Esophagus squamous epithelium (tissue), 5 donors: ENCODE results near the gene CMA1. TPM values are rescaled to one million over a fixed set of nuclear protein-coding genes. Genes with fewer than 3 reads are reported as not detected.
"Not testable (repeated sequence)": the region's sequence is repeated elsewhere in the genome, so short reads cannot be mapped to it uniquely, and the experiment has no call there.

Experiments
- DNase-seq: peaks from one replicate; lab custom pipeline; 2025; lab: John Stamatoyannopoulos, UW
- H3K27ac ChIP-seq, 4 donors: fragments of 200-600 bp; sonication (generic); one replicate each; pipeline ENCODE4 v1.5.1; 2016 to 2019; ENCODE audit warnings: mild to moderate bottlenecking in 1 of 4
- H3K27me3 ChIP-seq, 4 donors: fragments of 200-600 bp; sonication (generic); 1 replicate in 3 of 4; 2 replicates in 1 of 4; pipeline versions ENCODE4 v1.5.1 to v1.6.0; 2017 to 2021; ENCODE audit warnings: antibody characterized with exemption in 1 of 4
- H3K36me3 ChIP-seq, 3 donors: fragments of 200-600 bp; sonication (generic); one replicate each; pipeline ENCODE4 v1.5.1; 2016 to 2019
- H3K4me1 ChIP-seq, 3 donors: fragments of 200-600 bp; sonication (generic); one replicate each; pipeline ENCODE4 v1.5.1; 2017 to 2019
- H3K4me3 ChIP-seq, 4 donors: fragments of 200-600 bp; sonication (generic); 1 replicate in 3 of 4; 2 replicates in 1 of 4; pipeline ENCODE4 v1.5.1; 2016 to 2019; ENCODE audit warnings: mild to moderate bottlenecking in 2 of 4, moderate library complexity in 1 of 4
- H3K9me3 ChIP-seq, 3 donors: fragments of 200-600 bp; sonication (generic); one replicate each; pipeline ENCODE4 v1.5.1; 2016 to 2019
- CTCF ChIP-seq, 6 experiments: fragments of 450-650 bp in 4 of 6; fragments of 200-600 bp in 2 of 6; sonication (generic) in 2 of 6; IDR thresholded peaks; one replicate each; pipeline ENCODE4 v1.5.1; 2016 to 2019; ENCODE audit warnings: antibody characterized with exemption in 6 of 6, mild to moderate bottlenecking in 4 of 6, moderate library complexity in 4 of 6
- POLR2A ChIP-seq, 4 donors: fragments of 450-650 bp; IDR thresholded peaks; one replicate each; pipeline ENCODE4 v1.6.1; 2017; ENCODE audit warnings: antibody characterized with exemption in 4 of 4, mild to moderate bottlenecking in 4 of 4, moderate library complexity in 3 of 4
- WGBS, 2 donors: methylation state at CpG; one replicate each; pipeline ENCODE4 v1.1.5; 2018; 5-methylcytosine and 5-hydroxymethylcytosine counted together
- intact Hi-C: fragments of 100-400 bp; cut with DNase I; formaldehyde crosslinking; loops from one replicate; pipeline ENCODE4 v1.15.0; 2022
- total RNA-seq, 4 donors: library from RNA; depleted of rRNA; stranded (reverse); fragments of >200 nt; gene quantifications; one replicate each; pipeline ENCODE4 v1.1.0, GENCODE V29; 2016
- donor health status: DM: yes; HTN: yes; CAD: no.

Gene CMA1
- total RNA-seq, 4 donors from 2014 or later = 0.53 to 2.7 TPM; not detected in 2

GRCh38 chr14:24481622-24482324 is 26.3 kb downstream of the CMA1 start:
- WGBS, 2 donors = 0 to 57% methylated on average over 2 to 5 of the region's 23 CpGs
- Histone ChIP-seq H3K27ac (no peak overlapping the region), H3K36me3 (no peaks in the 10 kb centered on the region), H3K4me1 (no peaks in the 10 kb centered on the region), H3K27me3 (no peaks in the 10 kb centered on the region), H3K4me3 (no peak overlapping the region), H3K9me3 (no peaks in the 10 kb centered on the region)
- DNase-seq = no peak
- intact Hi-C loops = no loop called here
- TF ChIP-seq POLR2A (IDR thresholded peaks at IDR 0.05) = no peak
- peak in 5 of 6 experiments; percentile 28 to 59 (median 35) for TF ChIP-seq CTCF (IDR thresholded peaks at IDR 0.05)

- H3K4me1 ChIP-seq, H3K27ac ChIP-seq, H3K4me3 ChIP-seq, intact Hi-C loops, H3K27me3 ChIP-seq, H3K9me3 ChIP-seq, DNase-seq, H3K36me3 ChIP-seq: not testable (repeated sequence)
- WGBS, 2 donors = 0% methylated on average over 1 of the region's 1 CpG; no CpG with 5 or more reads in 1 of the 2 donors
These were observed 28.1 kb downstream of the CMA1 start for GRCh38 chr14:24479999-24480398.

- intact Hi-C loops = no loop called here
- WGBS, 2 donors = 57 to 81% methylated on average over 4 of the region's 4 CpGs
These were observed 32.8 kb downstream of the CMA1 start for GRCh38 chr14:24475261-24475660.

GRCh38 chr14:24473211-24473610 is 34.9 kb downstream of the CMA1 start:
- Histone ChIP-seq H3K27ac (no peak overlapping the region), H3K36me3 (no peaks in the 10 kb centered on the region), H3K27me3 (no peaks in the 10 kb centered on the region), H3K9me3 (no peaks in the 10 kb centered on the region), H3K4me1 (no peaks in the 10 kb centered on the region), H3K4me3 (no peak overlapping the region)
- TF ChIP-seq POLR2A (IDR thresholded peaks at IDR 0.05) (no peak), CTCF (IDR thresholded peaks at IDR 0.05) (no peak)
- WGBS, 2 donors = 80% methylated on average over 8 of the region's 12 CpGs; no CpG with 5 or more reads in 1 of the 2 donors
- no peak for DNase-seq
- intact Hi-C loops = no loop called here

More at GRCh38 chr14:24475261-24475660, 32.8 kb downstream of the CMA1 start:
- Histone ChIP-seq H3K4me1 (no peaks in the 10 kb centered on the region), H3K4me3 (no peak overlapping the region), H3K27me3 (no peaks in the 10 kb centered on the region), H3K27ac (no peak overlapping the region), H3K36me3 (no peaks in the 10 kb centered on the region), H3K9me3 (no peaks in the 10 kb centered on the region)
- TF ChIP-seq CTCF (IDR thresholded peaks at IDR 0.05) = no peak
- no peak for TF ChIP-seq POLR2A (IDR thresholded peaks at IDR 0.05)
- no peak for DNase-seq

- H3K4me1 ChIP-seq, H3K4me3 ChIP-seq, H3K36me3 ChIP-seq, H3K9me3 ChIP-seq, H3K27me3 ChIP-seq, DNase-seq, H3K27ac ChIP-seq, intact Hi-C loops: not testable (repeated sequence)
- 89 to 90% methylated on average over 2 of the region's 2 CpGs for WGBS, 2 donors
These were observed 37.6 kb downstream of the CMA1 start for GRCh38 chr14:24470450-24470849.

GRCh38 chr14:24465805-24466204 is 42.3 kb downstream of the CMA1 start:
- TF ChIP-seq CTCF (IDR thresholded peaks at IDR 0.05) (no peak), POLR2A (IDR thresholded peaks at IDR 0.05) (no peak)
- H3K36me3 ChIP-seq = no peaks in the 10 kb centered on the region
- intact Hi-C loops = no loop called here
- no peaks in the 10 kb centered on the region for H3K27me3 ChIP-seq
- H3K9me3 ChIP-seq = no peaks in the 10 kb centered on the region
- H3K27ac ChIP-seq = no peak overlapping the region
- no peak overlapping the region for H3K4me3 ChIP-seq
- no peak for DNase-seq
- WGBS, 2 donors = 87 to 91% methylated on average over 3 of the region's 3 CpGs
- no peaks in the 10 kb centered on the region for H3K4me1 ChIP-seq
